DND-41 (cell line): ENCODE measurements around the gene DOCK3.
"Not testable (repeated sequence)": the region's sequence is repeated elsewhere in the genome, so short reads cannot be mapped to it uniquely, and the experiment has no call there.

Source experiments
- CTCF ChIP-seq: IDR thresholded peaks from 2 replicates; pipeline ENCODE4 v1.5.1; 2012; ENCODE audit warnings: borderline replicate concordance, low read length, moderate library complexity, mild to moderate bottlenecking; ENCODE audit not compliant: poor library complexity, severe bottlenecking; ENCODE audit errors: extremely low read depth
- EZH2 ChIP-seq: IDR thresholded peaks from 3 replicates; pipeline ENCODE4 v1.6.1; 2012; ENCODE audit warnings: borderline replicate concordance, low read depth, mild to moderate bottlenecking, moderate library complexity, low read length, inconsistent platforms; ENCODE audit not compliant: severe bottlenecking

DNA sequence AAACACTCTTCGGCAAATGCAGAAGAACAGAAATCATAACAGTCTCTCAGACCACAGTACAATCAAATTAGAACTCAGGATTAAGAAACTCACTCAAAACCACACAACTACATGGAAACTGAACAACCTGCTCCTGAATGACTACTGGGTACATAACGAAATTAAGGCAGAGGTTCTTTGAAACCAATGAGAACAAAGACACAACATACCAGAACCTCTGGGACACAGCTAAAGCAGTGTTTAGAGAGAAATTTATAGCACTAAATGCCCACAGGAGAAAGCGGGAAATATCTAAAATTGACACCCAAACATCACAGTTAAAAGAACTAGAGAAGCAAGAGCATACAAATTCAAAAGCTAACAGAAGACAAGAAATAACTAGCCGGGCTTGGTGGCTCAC is 589.4 kb downstream of the DOCK3 start:
- TF ChIP-seq CTCF, EZH2: not testable (repeated sequence)
